Endothelial cell of umbilical vein (primary cell): ENCODE results near the gene XIRP1.

Source experiments
- EZH2 ChIP-seq: IDR thresholded peaks from 2 replicates; pipeline ENCODE4 v1.6.1; 2012; ENCODE audit warnings: borderline replicate concordance, low read depth, mild to moderate bottlenecking, moderate library complexity, low read length, inconsistent platforms; ENCODE audit not compliant: severe bottlenecking
- FOS ChIP-seq: IDR thresholded peaks from 2 replicates; pipeline ENCODE4 v1.6.1; 2011; ENCODE audit warnings: mild to moderate bottlenecking, low read length, moderate library complexity, borderline replicate concordance; ENCODE audit not compliant: insufficient read depth
- GATA2 ChIP-seq: IDR thresholded peaks from 2 replicates; pipeline ENCODE4 v1.7.0; 2011; ENCODE audit warnings: low read depth, mild to moderate bottlenecking, moderate library complexity, mixed read lengths, low read length; ENCODE audit not compliant: insufficient read length, insufficient read depth
- JUN ChIP-seq: IDR thresholded peaks from 2 replicates; pipeline ENCODE4 v1.6.1; 2011; ENCODE audit warnings: borderline replicate concordance, low read depth; ENCODE audit not compliant: insufficient read length, insufficient read depth
- MYC ChIP-seq: IDR thresholded peaks from one replicate; pipeline ENCODE4 v1.6.1; 2011; ENCODE audit warnings: mild to moderate bottlenecking, low read depth, low read length
- POLR2A ChIP-seq: IDR thresholded peaks from 2 replicates; pipeline ENCODE4 v1.6.1; 2012; ENCODE audit warnings: low read depth, mild to moderate bottlenecking, control low read depth, low read length
- POLR2AphosphoS5 ChIP-seq: IDR thresholded peaks from 2 replicates; pipeline ENCODE4 v1.6.1; 2012; ENCODE audit warnings: low read depth, mild to moderate bottlenecking, control low read depth, low read length, moderate library complexity; ENCODE audit not compliant: insufficient read depth
- TF ChIP-seq, protein P1 (sequence below), 2 donors: IDR thresholded peaks; 1 replicate in 1 of 2; 2 replicates in 1 of 2; pipeline ENCODE4 v1.5.1; 2011; ENCODE audit warnings: low read length in 2 of 2, mild to moderate bottlenecking in 2 of 2, moderate library complexity in 2 of 2, control low read depth in 1 of 2, inconsistent platforms in 1 of 2, low read depth in 1 of 2; ENCODE audit not compliant: insufficient read depth in 1 of 2; ENCODE audit errors: extremely low read depth in 1 of 2
- TF ChIP-seq, protein P2 (sequence below): IDR thresholded peaks from 2 replicates; pipeline ENCODE4 v1.6.1; 2011; ENCODE audit not compliant: insufficient read depth, insufficient read length

DNA sequence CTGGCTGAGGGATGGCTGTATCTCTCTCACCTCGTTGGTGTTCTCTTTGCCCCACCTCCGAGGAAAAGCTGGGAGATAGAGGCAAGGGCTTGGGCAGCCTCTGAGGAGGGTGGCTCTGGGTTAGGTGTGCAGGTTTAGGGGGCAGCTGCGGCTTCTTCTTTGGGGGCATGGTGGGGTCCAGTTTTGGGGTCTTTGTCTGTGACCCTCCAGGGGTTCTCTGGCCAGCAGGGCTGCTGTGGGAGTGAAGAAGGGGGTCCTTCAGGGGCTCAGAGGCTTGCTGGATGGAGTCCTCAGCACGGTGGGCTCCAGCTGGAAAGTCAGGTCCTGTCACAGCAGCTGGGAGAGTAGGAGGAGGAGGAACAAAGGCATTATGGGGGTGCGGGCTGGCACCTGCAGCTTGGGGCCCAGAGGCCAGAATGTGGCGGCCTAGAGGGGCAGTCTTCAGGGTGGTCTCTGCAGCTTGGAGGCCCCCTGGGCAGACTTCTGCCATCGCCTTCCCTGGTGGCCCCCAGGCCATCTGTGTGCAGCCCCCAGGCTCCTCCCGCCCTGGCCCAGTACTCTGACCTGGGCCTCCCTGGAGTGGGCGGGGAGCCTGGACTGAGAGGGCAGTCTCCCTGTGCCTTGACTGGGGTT lies 7.0 kb downstream of the XIRP1 start:
- TF ChIP-seq GATA2 (no peak), POLR2A (no peak), JUN (no peak), EZH2 (no peak), POLR2AphosphoS5 (no peak), MYC (no peak), FOS (no peak)
- TF ChIP-seq, protein P1, sequence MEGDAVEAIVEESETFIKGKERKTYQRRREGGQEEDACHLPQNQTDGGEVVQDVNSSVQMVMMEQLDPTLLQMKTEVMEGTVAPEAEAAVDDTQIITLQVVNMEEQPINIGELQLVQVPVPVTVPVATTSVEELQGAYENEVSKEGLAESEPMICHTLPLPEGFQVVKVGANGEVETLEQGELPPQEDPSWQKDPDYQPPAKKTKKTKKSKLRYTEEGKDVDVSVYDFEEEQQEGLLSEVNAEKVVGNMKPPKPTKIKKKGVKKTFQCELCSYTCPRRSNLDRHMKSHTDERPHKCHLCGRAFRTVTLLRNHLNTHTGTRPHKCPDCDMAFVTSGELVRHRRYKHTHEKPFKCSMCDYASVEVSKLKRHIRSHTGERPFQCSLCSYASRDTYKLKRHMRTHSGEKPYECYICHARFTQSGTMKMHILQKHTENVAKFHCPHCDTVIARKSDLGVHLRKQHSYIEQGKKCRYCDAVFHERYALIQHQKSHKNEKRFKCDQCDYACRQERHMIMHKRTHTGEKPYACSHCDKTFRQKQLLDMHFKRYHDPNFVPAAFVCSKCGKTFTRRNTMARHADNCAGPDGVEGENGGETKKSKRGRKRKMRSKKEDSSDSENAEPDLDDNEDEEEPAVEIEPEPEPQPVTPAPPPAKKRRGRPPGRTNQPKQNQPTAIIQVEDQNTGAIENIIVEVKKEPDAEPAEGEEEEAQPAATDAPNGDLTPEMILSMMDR (IDR thresholded peaks at IDR 0.05; ENCODE audit: extremely low read depth in 1 of 2, insufficient read depth in 1 of 2, low read depth in 1 of 2, low read length in 2 of 2): no peak
- TF ChIP-seq, protein P2, sequence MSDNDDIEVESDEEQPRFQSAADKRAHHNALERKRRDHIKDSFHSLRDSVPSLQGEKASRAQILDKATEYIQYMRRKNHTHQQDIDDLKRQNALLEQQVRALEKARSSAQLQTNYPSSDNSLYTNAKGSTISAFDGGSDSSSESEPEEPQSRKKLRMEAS: no peak
